ENCODE data around the gene FIP1L1. TPM values are rescaled to one million over a fixed set of nuclear protein-coding genes. Genes with fewer than 3 reads are reported as not detected.

The FIP1L1 gene
- total RNA-seq, 1 donor from 2014 or later, result 118 TPM

GRCh38 chr4:53500546-53500945 lies 123.1 kb downstream of the FIP1L1 start:
- Mint-ChIP-seq H3K4me1 (ENCODE audit: low read depth) (no peaks in the 10 kb centered on the region), H3K4me3 (no peak overlapping the region), H3K27ac (no peak overlapping the region), H3K9me3 (no peaks in the 10 kb centered on the region), H3K27me3 (ENCODE audit: insufficient read depth) (peaks cover 6% of the 10 kb centered on the region), H3K36me3 (ENCODE audit: low read depth) (no peaks in the 10 kb centered on the region)
- no peak for DNase-seq (ENCODE audit: low spot score)
- intact Hi-C loops (cut with micrococcal nuclease), result no loop called here

DNA sequence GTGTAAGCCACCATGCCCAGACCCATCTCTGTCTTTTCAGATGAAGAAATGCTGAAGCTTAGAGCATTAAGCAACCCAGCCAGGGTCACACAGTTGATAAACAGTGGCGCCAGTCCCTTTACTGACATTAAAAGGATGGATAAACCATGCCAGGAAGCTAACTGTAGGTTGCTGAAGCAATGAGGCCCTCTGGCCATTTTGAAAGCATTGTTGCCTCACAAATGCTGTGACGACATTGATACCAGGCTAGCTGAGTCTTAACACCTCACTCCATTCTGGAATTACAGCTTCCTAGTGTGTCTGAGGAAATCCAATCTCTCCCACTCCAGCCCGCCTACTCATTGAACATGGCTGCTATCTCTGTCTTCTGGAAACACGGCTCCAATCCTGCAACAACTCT lies 124.1 kb downstream of the FIP1L1 start:
- Mint-ChIP-seq H3K9me3 (no peaks in the 10 kb centered on the region), H3K36me3 (ENCODE audit: low read depth) (no peaks in the 10 kb centered on the region), H3K4me1 (ENCODE audit: low read depth) (no peaks in the 10 kb centered on the region), H3K4me3 (no peak overlapping the region), H3K27me3 (ENCODE audit: insufficient read depth) (peaks cover 6% of the 10 kb centered on the region), H3K27ac (no peak overlapping the region)
- intact Hi-C loops (cut with micrococcal nuclease), result no loop called here
- DNase-seq (ENCODE audit: low spot score), result no peak

DNA sequence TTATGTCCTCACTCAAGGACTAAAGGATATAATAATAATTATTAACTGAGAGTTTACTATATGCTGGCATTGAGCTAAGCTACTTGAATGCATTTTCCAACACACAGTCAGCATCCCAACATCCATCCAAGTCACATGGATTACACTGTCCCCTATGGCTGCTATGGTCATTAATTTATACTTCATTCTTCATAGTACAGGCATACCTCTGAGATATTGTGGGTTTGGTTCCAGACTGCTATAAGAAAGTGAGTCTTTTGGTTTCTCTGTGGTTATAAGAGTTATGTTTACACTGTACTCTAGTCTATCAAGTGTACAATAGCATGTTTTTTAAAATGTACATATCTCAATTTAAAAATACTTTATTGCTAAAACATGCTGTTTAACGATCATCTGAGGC lies 124.7 kb downstream of the FIP1L1 start:
- no peak overlapping the region for H3K4me3 Mint-ChIP-seq
- H3K27ac Mint-ChIP-seq, result no peak overlapping the region
- DNase-seq (ENCODE audit: low spot score), result no peak
- peaks cover 6% of the 10 kb centered on the region for H3K27me3 Mint-ChIP-seq (ENCODE audit: insufficient read depth)
- intact Hi-C loops (cut with micrococcal nuclease), result no loop called here
- no peaks in the 10 kb centered on the region for H3K36me3 Mint-ChIP-seq (ENCODE audit: low read depth)
- no peaks in the 10 kb centered on the region for H3K9me3 Mint-ChIP-seq
- H3K4me1 Mint-ChIP-seq (ENCODE audit: low read depth), result no peaks in the 10 kb centered on the region

DNA sequence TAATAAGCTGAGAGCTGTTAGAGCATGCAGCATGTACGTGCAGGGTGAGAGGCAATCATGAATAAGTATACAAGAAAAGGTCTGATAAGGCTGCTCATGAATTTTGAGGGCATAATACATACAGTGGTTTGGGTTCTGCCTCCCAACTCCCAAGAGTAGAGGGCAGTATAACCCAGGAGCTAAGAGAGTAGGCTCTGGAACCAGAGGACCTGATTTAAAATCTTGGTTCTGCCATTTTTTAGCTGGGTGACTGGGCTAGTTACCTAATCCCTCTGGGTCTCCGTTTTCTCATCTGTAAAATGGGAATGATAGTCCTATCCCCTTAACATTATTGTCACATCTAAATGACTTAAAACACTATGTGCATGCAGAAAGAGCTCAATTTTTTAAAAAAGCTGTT lies 128.5 kb downstream of the FIP1L1 start:
- Mint-ChIP-seq H3K36me3 (ENCODE audit: low read depth) (no peaks in the 10 kb centered on the region), H3K27ac (no peak overlapping the region), H3K4me3 (no peak overlapping the region), H3K9me3 (no peaks in the 10 kb centered on the region), H3K27me3 (ENCODE audit: insufficient read depth) (peaks cover 1% of the 10 kb centered on the region), H3K4me1 (ENCODE audit: low read depth) (no peaks in the 10 kb centered on the region)
- intact Hi-C loops (cut with micrococcal nuclease), result no loop called here
- no peak for DNase-seq (ENCODE audit: low spot score)

DNA sequence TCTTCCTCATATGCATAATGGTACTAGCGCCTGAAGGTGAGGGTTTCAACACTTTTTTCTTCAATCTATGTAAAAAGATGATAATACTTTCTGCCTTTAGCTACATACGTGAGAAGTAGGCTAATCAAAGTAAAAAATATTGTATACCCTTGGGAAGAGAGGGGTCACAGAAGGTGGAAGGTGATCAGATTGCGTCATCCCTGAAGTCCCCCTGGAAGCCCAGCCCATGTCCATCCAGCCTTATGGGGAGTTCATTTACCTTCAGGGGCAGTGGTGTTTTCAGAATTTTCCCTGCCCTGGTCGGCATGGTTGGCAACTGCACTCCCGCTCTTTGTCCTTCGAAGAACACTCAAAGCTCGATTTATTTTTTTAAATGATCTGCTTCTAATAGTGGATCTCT lies 129.6 kb downstream of the FIP1L1 start:
- H3K36me3 Mint-ChIP-seq (ENCODE audit: low read depth), result no peaks in the 10 kb centered on the region
- intact Hi-C loops (cut with micrococcal nuclease), result no loop called here
- H3K27me3 Mint-ChIP-seq (ENCODE audit: insufficient read depth), result peaks cover 1% of the 10 kb centered on the region
- H3K9me3 Mint-ChIP-seq, result no peaks in the 10 kb centered on the region
- H3K4me3 Mint-ChIP-seq, result no peak overlapping the region
- H3K4me1 Mint-ChIP-seq (ENCODE audit: low read depth), result no peaks in the 10 kb centered on the region
- no peak for DNase-seq (ENCODE audit: low spot score)
- no peak overlapping the region for H3K27ac Mint-ChIP-seq

GRCh38 chr4:53507671-53508286 lies 130.3 kb downstream of the FIP1L1 start:
- intact Hi-C loops (cut with micrococcal nuclease), result no loop called here
- H3K27me3 Mint-ChIP-seq (ENCODE audit: insufficient read depth), result peaks cover 1% of the 10 kb centered on the region
- H3K36me3 Mint-ChIP-seq (ENCODE audit: low read depth), result no peaks in the 10 kb centered on the region
- no peak overlapping the region for H3K4me3 Mint-ChIP-seq
- no peak for DNase-seq (ENCODE audit: low spot score)
- H3K9me3 Mint-ChIP-seq, result no peaks in the 10 kb centered on the region
- no peak overlapping the region for H3K27ac Mint-ChIP-seq
- H3K4me1 Mint-ChIP-seq (ENCODE audit: low read depth), result no peaks in the 10 kb centered on the region

- Mint-ChIP-seq H3K4me1 (ENCODE audit: low read depth) (no peaks in the 10 kb centered on the region), H3K36me3 (ENCODE audit: low read depth) (no peaks in the 10 kb centered on the region), H3K9me3 (no peaks in the 10 kb centered on the region), H3K4me3 (no peak overlapping the region), H3K27ac (no peak overlapping the region), H3K27me3 (ENCODE audit: insufficient read depth) (peaks cover 1% of the 10 kb centered on the region)
- intact Hi-C loops (cut with micrococcal nuclease), result no loop called here
- no peak for DNase-seq (ENCODE audit: low spot score)
Observed at GRCh38 chr4:53508446-53508845, 131.0 kb downstream of the FIP1L1 start.

DNA sequence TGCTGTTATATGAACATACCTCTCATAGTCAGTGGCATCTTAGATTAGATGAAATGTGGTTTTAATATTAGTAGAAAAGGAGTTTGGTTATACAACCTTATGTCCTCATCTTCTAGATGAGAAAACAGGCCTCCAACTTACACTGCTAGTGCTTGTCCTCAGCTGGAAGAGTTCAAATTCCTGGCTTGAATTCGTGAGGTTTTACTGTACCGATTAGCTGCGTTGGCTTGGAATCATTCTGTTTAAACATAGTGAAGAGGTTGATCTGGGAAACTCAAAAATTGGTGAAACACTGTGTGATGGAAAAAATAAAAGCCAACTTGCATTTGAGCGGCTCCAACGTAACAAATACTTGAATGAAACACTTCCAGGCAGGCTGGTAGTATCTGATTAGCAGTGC lies 132.9 kb downstream of the FIP1L1 start:
- Mint-ChIP-seq H3K36me3 (ENCODE audit: low read depth) (no peaks in the 10 kb centered on the region), H3K27me3 (ENCODE audit: insufficient read depth) (no peaks in the 10 kb centered on the region), H3K4me1 (ENCODE audit: low read depth) (no peaks in the 10 kb centered on the region), H3K27ac (no peak overlapping the region), H3K4me3 (no peak overlapping the region), H3K9me3 (no peaks in the 10 kb centered on the region)
- no peak for DNase-seq (ENCODE audit: low spot score)
- intact Hi-C loops (cut with micrococcal nuclease), result no loop called here

Other genes starting within 250 kb of the FIP1L1 start
- gene SCFD2, start 11.6 kb upstream of the FIP1L1 start, total RNA-seq, result 39.4 and 40.5 TPM in 2 replicates
- gene LNX1, start 213.8 kb downstream of the FIP1L1 start, total RNA-seq, result not detected in 2 replicates